K562 (cell line): ENCODE results near the gene SDE2. TPM values are rescaled to one million over a fixed set of nuclear protein-coding genes. Genes with fewer than 3 reads are reported as not detected.
A peak's percentile ranks its signal among the peaks of the same experiment; 100 is the strongest.

Experiments
- ARHGAP35 ChIP-seq: fragments of 450-650 bp; IDR thresholded peaks from 2 replicates; pipeline ENCODE4 v1.6.1; 2018; ENCODE audit not compliant: partially characterized antibody
- BDP1 ChIP-seq: IDR thresholded peaks from 3 replicates; pipeline ENCODE4 v1.6.1; 2011; ENCODE audit not compliant: insufficient read length, insufficient read depth
- CCNT2 ChIP-seq: IDR thresholded peaks from 2 replicates; pipeline ENCODE4 v1.6.1; 2011; ENCODE audit warnings: borderline replicate concordance, low read depth, mild to moderate bottlenecking, moderate library complexity, mixed read lengths, low read length; ENCODE audit not compliant: insufficient read length; ENCODE audit errors: extremely low read depth
- CHD1 ChIP-seq: fragments of 200-600 bp; sonication (generic); IDR thresholded peaks from one replicate; pipeline ENCODE4 v1.6.1; 2012; ENCODE audit warnings: mild to moderate bottlenecking, moderate library complexity, low read length, inconsistent platforms
- CREM ChIP-seq: IDR thresholded peaks from 2 replicates; pipeline ENCODE4 v1.6.1; 2014; ENCODE audit warnings: antibody characterized with exemption, low read depth
- CTBP1 ChIP-seq: fragments of 450-650 bp; IDR thresholded peaks from 2 replicates; pipeline ENCODE4 v1.6.1; 2016; ENCODE audit warnings: borderline replicate concordance
- EGR1 ChIP-seq: fragments of 450-650 bp; conservative IDR thresholded peaks from 2 replicates; pipeline ENCODE4 v1.6.1; 2017; ENCODE audit warnings: mild to moderate bottlenecking
- FOS ChIP-seq: IDR thresholded peaks from 3 replicates; pipeline ENCODE4 v1.6.1; 2011; ENCODE audit not compliant: insufficient read length; ENCODE audit errors: extremely low read depth
- HIVEP1 ChIP-seq: fragments of 250-450 bp; sonication (Bioruptor Pico); IDR thresholded peaks from 2 replicates; pipeline ENCODE4 v1.4.0; 2020; ENCODE audit warnings: mild to moderate bottlenecking
- NR2C1 ChIP-seq, 2 experiments: fragments of 450-650 bp; IDR thresholded peaks; 2 replicates each; pipeline ENCODE4 v1.6.1; 2017; ENCODE audit warnings: mild to moderate bottlenecking in 2 of 2, antibody characterized with exemption in 1 of 2, inconsistent platforms in 1 of 2, missing compliant biosample characterization in 1 of 2, missing genetic modification characterization in 1 of 2
- OTX1 ChIP-seq: fragments of 450-650 bp; formaldehyde crosslinking; IDR thresholded peaks from 2 replicates; pipeline ENCODE4 v1.4.0; 2022; ENCODE audit warnings: mild to moderate bottlenecking
- PTRF ChIP-seq: fragments of 450-650 bp; IDR thresholded peaks from 2 replicates; pipeline ENCODE4 v1.6.1; 2016; ENCODE audit warnings: mild to moderate bottlenecking, missing genetic modification characterization, missing compliant biosample characterization
- RAD21 ChIP-seq, 2 experiments: fragments of 250-450 bp in 1 of 2; fragments of 450-650 bp in 1 of 2; sonication (Bioruptor Pico) in 1 of 2; formaldehyde crosslinking in 1 of 2; IDR thresholded peaks in 1 of 2; conservative IDR thresholded peaks in 1 of 2; 2 replicates each; pipeline versions ENCODE4 v1.4.0 to v1.8.0; 2020 to 2022; ENCODE audit warnings: mild to moderate bottlenecking in 2 of 2, moderate library complexity in 1 of 2
- RB1 ChIP-seq: fragments of 450-650 bp; IDR thresholded peaks from 2 replicates; pipeline ENCODE4 v1.6.1; 2017; ENCODE audit warnings: low read depth, mild to moderate bottlenecking
- SAP30 ChIP-seq: fragments of 200-600 bp; sonication (generic); IDR thresholded peaks from 2 replicates; pipeline ENCODE4 v1.6.1; 2012; ENCODE audit warnings: borderline replicate concordance, low read depth, mild to moderate bottlenecking, moderate library complexity, low read length, control low read depth, inconsistent platforms; ENCODE audit not compliant: insufficient read depth, poor library complexity, severe bottlenecking
- SLC30A9 ChIP-seq: fragments of 250-450 bp; sonication (Bioruptor Pico); IDR thresholded peaks from 2 replicates; pipeline ENCODE4 v1.8.0; 2022; ENCODE audit warnings: mild to moderate bottlenecking, moderate library complexity
- SNIP1 ChIP-seq: fragments of 450-650 bp; IDR thresholded peaks from 2 replicates; pipeline ENCODE4 v1.7.1; 2017; ENCODE audit warnings: low read depth, mild to moderate bottlenecking
- TCF7 ChIP-seq: sonication (generic); IDR thresholded peaks from 2 replicates; pipeline ENCODE4 v1.6.1; 2016; ENCODE audit warnings: antibody characterized with exemption, borderline replicate concordance
- YBX1 ChIP-seq: fragments of 450-650 bp; IDR thresholded peaks from 2 replicates; pipeline ENCODE4 v1.7.1; 2016; ENCODE audit warnings: mild to moderate bottlenecking
- ZFX ChIP-seq: sonication (generic); formaldehyde crosslinking; IDR thresholded peaks from 2 replicates; pipeline ENCODE4 v1.8.0; 2022; ENCODE audit warnings: mild to moderate bottlenecking, missing genetic modification reagents, moderate library complexity
- ZNF707 ChIP-seq: fragments of 250-450 bp; sonication (Bioruptor Pico); conservative IDR thresholded peaks from 2 replicates; pipeline ENCODE4 v1.8.0; 2022; ENCODE audit warnings: inconsistent platforms, mild to moderate bottlenecking, moderate library complexity
- ZNF830 ChIP-seq: fragments of 250-450 bp; sonication (Bioruptor Pico); IDR thresholded peaks from 2 replicates; pipeline ENCODE4 v1.5.0; 2021; ENCODE audit warnings: mild to moderate bottlenecking
- polyA plus RNA-seq, 8 experiments: library from polyadenylated mRNA; depleted of rRNA in 4 of 8; stranded (reverse) in 5 of 8; unstranded in 3 of 8; fragments of >200 nt; fragmentation: Nextera tagmentation in 2 of 8; fragmentation: Illumina TruSeq in 1 of 8; extraction: Ambion mirVana in 2 of 8; extraction: Trizol in 1 of 8; gene quantifications; 2 replicates each; pipeline versions ENCODE4 v1.2.1 to v1.2.3, GENCODE V29; 2011 to 2014; ENCODE audit warnings: inconsistent platforms in 1 of 8, missing spikeins in 1 of 8
- total RNA-seq, 7 experiments: library from RNA; depleted of rRNA in 6 of 7; stranded (reverse); fragments of >200 nt in 6 of 7; fragmentation: Illumina TruSeq in 2 of 7; extraction: Trizol in 2 of 7; gene quantifications; 2 replicates each; pipeline versions ENCODE4 v1.2.1 to v1.2.3, GENCODE V29; 2011 to 2021; ENCODE audit warnings: low replicate concordance in 1 of 7
- TF ChIP-seq, protein P1 (sequence below): fragments of 250-450 bp; sonication (Bioruptor Pico); IDR thresholded peaks from 2 replicates; pipeline ENCODE4 v1.9.0; 2021; ENCODE audit warnings: mild to moderate bottlenecking
- TF ChIP-seq, protein P2 (sequence below): fragments of 450-650 bp; formaldehyde crosslinking; IDR thresholded peaks from 2 replicates; pipeline ENCODE4 v1.4.0; 2020; ENCODE audit warnings: mild to moderate bottlenecking, moderate library complexity
- TF ChIP-seq, protein P3 (sequence below): fragments of 450-650 bp; formaldehyde crosslinking; conservative IDR thresholded peaks from 2 replicates; pipeline ENCODE4 v1.4.0; 2022; ENCODE audit warnings: mild to moderate bottlenecking, missing genetic modification characterization

SDE2 gene
- total and polyA plus RNA-seq, 9 of the 15 experiments (the other 6 are each of a cell fraction or from before 2014, with no cell fraction given), result 14.3 to 62.3 (median 46.0) TPM

DNA sequence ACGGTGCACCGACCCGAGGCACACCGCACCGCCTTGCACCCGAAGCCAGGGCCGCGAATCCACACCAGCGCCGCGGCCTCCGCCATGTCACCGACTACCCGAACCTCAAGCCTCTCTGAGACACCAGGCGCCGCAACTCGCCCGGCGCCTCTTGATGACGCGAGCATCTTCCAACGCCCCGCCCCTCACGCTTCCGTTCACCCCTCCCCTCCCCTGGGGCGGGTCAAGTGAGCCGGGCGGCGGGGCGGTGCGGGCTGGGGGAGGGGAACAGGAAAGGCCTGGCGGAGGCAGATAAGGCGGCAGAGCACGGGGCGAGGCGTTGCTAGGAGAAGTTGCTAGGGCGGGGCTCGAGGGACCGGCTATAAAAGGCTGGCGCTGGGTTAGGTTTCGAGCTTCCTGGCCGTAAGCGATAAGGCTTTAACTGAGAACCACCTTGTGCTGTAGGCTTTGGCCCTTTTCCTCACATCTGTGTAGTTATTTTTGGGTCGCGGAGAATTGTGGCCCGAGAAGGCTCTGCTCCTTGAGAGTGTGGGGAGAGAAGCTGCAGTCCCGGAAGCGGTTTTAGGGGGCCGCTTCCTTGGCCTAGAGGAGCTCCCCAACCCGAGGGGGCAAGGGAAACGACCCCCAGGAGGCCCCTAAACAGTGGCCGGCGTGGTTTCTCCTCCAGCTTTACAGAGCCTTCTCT lies at the start of gene SDE2 (continued):
- no peak for TF ChIP-seq BDP1
- no peak for TF ChIP-seq FOS
- TF ChIP-seq PTRF, result no peak
- no peak for TF ChIP-seq SLC30A9 (CRISPR knock-in tag)
- peak; percentile 100 for TF ChIP-seq CCNT2
- TF ChIP-seq, protein P1, sequence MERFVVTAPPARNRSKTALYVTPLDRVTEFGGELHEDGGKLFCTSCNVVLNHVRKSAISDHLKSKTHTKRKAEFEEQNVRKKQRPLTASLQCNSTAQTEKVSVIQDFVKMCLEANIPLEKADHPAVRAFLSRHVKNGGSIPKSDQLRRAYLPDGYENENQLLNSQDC (CRISPR knock-in tag), result peak; percentile 42
- TF ChIP-seq, protein P2, sequence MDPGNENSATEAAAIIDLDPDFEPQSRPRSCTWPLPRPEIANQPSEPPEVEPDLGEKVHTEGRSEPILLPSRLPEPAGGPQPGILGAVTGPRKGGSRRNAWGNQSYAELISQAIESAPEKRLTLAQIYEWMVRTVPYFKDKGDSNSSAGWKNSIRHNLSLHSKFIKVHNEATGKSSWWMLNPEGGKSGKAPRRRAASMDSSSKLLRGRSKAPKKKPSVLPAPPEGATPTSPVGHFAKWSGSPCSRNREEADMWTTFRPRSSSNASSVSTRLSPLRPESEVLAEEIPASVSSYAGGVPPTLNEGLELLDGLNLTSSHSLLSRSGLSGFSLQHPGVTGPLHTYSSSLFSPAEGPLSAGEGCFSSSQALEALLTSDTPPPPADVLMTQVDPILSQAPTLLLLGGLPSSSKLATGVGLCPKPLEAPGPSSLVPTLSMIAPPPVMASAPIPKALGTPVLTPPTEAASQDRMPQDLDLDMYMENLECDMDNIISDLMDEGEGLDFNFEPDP, result no peak
- no peak for TF ChIP-seq SAP30
- TF ChIP-seq CTBP1, result peak; percentile 92
- TF ChIP-seq OTX1 (CRISPR knock-in tag), result peak; percentile 76; the same call in 1 of the 2 replicates
- peak; percentile 89 for TF ChIP-seq ZFX (CRISPR knock-in tag)
- TF ChIP-seq ARHGAP35, result no peak
- 0 out of 2 replicates have a peak, but pooled peaks have one; percentile 35 for TF ChIP-seq HIVEP1
- peak; percentile 99 for TF ChIP-seq CREM
- TF ChIP-seq CHD1, result peak; percentile 26
- TF ChIP-seq NR2C1 (IDR thresholded peaks at IDR 0.05), result peak; percentile 21; the same call in 1 of the 2 replicates
- TF ChIP-seq NR2C1 (tag; IDR thresholded peaks at IDR 0.05), result peak; percentile 39; the same call in 1 of the 2 replicates
- no peak for TF ChIP-seq ZNF707 (CRISPR knock-in tag)
- peak; percentile 34; the same call in 1 of the 2 replicates for TF ChIP-seq RB1
- peak; percentile 75 for TF ChIP-seq TCF7
- no peak for TF ChIP-seq ZNF830 (CRISPR knock-in tag)
- no peak for TF ChIP-seq SNIP1
- TF ChIP-seq, protein P3, sequence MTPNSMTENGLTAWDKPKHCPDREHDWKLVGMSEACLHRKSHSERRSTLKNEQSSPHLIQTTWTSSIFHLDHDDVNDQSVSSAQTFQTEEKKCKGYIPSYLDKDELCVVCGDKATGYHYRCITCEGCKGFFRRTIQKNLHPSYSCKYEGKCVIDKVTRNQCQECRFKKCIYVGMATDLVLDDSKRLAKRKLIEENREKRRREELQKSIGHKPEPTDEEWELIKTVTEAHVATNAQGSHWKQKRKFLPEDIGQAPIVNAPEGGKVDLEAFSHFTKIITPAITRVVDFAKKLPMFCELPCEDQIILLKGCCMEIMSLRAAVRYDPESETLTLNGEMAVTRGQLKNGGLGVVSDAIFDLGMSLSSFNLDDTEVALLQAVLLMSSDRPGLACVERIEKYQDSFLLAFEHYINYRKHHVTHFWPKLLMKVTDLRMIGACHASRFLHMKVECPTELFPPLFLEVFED (CRISPR knock-in tag), result peak; percentile 63; the same call in 1 of the 2 replicates
- peak; percentile 76 for TF ChIP-seq EGR1
- peak in 1 of 2 experiments; percentile 31 for TF ChIP-seq RAD21 (CRISPR knock-in tag; conservative IDR thresholded peaks at IDR 0.05 in 1 of 2, IDR thresholded peaks at IDR 0.05 in 1 of 2)
- TF ChIP-seq YBX1, result no peak
